ENCODE measurements around the gene KCTD15.

GRCh38 chr19:33798681-33799111, 2.0 kb downstream of the KCTD15 start:
- TF ChIP-seq ZSCAN29 (IDR thresholded peaks at IDR 0.05), result no peak
- TF ChIP-seq USF1 (IDR thresholded peaks at IDR 0.05; ENCODE audit: borderline replicate concordance, extremely low read length, insufficient read depth, low read depth, low read length), result no peak
- no peak for TF ChIP-seq ZNF24 (IDR thresholded peaks at IDR 0.05)
- no peak for TF ChIP-seq EZH2 (IDR thresholded peaks at IDR 0.05; ENCODE audit: borderline replicate concordance, control insufficient read depth, low read depth, low read length)
- TF ChIP-seq EP300 (IDR thresholded peaks at IDR 0.05; ENCODE audit: borderline replicate concordance in 1 of 2, control insufficient read depth in 1 of 2, low read depth in 2 of 2, low read length in 2 of 2), result no peak
- no peak for TF ChIP-seq POLR2AphosphoS5 (IDR thresholded peaks at IDR 0.05; ENCODE audit: low read length)
- no peak for TF ChIP-seq IRF3 (IDR thresholded peaks at IDR 0.05)
- TF ChIP-seq HDAC6 (IDR thresholded peaks at IDR 0.05; ENCODE audit: unreplicated experiment), result no peak
- TF ChIP-seq TCF12 (IDR thresholded peaks at IDR 0.05; ENCODE audit: low read depth, low read length), result no peak

Data from GM12878 (cell line).